Measurements from ENCODE around the gene ZNF574.

Gene ZNF574

GRCh38 chr19:42111811-42112210 lies 35.8 kb downstream of the ZNF574 start:
- Histone ChIP-seq H3K4me1 (ENCODE audit: insufficient read depth, poor library complexity, severe bottlenecking) (peaks cover 38% of the 10 kb centered on the region), H3K9me3 (ENCODE audit: severe bottlenecking) (no peaks in the 10 kb centered on the region), H3K36me3 (ENCODE audit: low read depth) (no peaks in the 10 kb centered on the region), H3K27ac (ENCODE audit: poor library complexity, severe bottlenecking) (peak overlapping the region; percentile 96), H3K27me3 (ENCODE audit: insufficient read depth, poor library complexity, severe bottlenecking) (no peaks in the 10 kb centered on the region), H3K4me3 (ENCODE audit: severe bottlenecking) (no peak overlapping the region)
- ATAC-seq (ENCODE audit: low read depth) (peak; percentile 31), DNase-seq (ENCODE audit: low spot score) (no peak)
- TF ChIP-seq CTCF (IDR thresholded peaks at IDR 0.05; ENCODE audit: poor library complexity, severe bottlenecking) = no peak

GRCh38 chr19:42113641-42114348 lies 37.8 kb downstream of the ZNF574 start:
- Histone ChIP-seq H3K27me3 (ENCODE audit: insufficient read depth, poor library complexity, severe bottlenecking) (no peaks in the 10 kb centered on the region), H3K4me3 (ENCODE audit: severe bottlenecking) (no peak overlapping the region), H3K27ac (ENCODE audit: poor library complexity, severe bottlenecking) (peak overlapping the region; percentile 96), H3K4me1 (ENCODE audit: insufficient read depth, poor library complexity, severe bottlenecking) (peaks cover 38% of the 10 kb centered on the region), H3K9me3 (ENCODE audit: severe bottlenecking) (no peaks in the 10 kb centered on the region), H3K36me3 (ENCODE audit: low read depth) (no peaks in the 10 kb centered on the region)
- DNase-seq (ENCODE audit: low spot score) (peak; percentile 91), ATAC-seq (ENCODE audit: low read depth) (peak; percentile 96)
- TF ChIP-seq CTCF (IDR thresholded peaks at IDR 0.05; ENCODE audit: poor library complexity, severe bottlenecking) = peak; percentile 42

DNA sequence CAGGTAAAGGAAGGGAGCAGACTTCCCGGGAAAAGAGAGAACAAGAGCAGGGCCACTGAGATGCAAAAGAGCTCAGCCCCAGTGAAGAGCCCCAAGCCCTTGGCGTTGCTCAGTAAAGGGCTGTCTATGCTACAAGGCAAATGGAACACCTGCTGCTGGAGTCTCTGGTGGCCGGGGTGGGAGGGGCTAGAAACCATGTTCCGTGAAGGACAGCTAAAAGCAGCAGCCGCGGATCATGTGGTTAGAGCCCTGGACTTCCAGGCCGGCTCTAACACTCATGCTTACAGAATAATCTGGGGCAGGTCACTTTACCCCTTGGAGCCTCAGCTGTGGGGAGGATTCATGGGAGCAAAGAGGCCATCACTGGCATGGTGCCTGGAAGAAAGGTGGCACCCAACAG lies 38.4 kb downstream of the ZNF574 start:
- no peak for DNase-seq (ENCODE audit: low spot score)
- Histone ChIP-seq H3K27ac (ENCODE audit: poor library complexity, severe bottlenecking) (peak overlapping the region; percentile 96), H3K4me3 (ENCODE audit: severe bottlenecking) (no peak overlapping the region)

GRCh38 chr19:42115219-42115618 lies 39.3 kb downstream of the ZNF574 start:
- ATAC-seq (ENCODE audit: low read depth) = no peak
- Histone ChIP-seq H3K27ac (ENCODE audit: poor library complexity, severe bottlenecking) (peak overlapping the region; percentile 96), H3K4me3 (ENCODE audit: severe bottlenecking) (no peak overlapping the region)

More for the DNA sequence above, 38.4 kb downstream of the ZNF574 start:
- no peaks in the 10 kb centered on the region for H3K9me3 ChIP-seq (ENCODE audit: severe bottlenecking)
- H3K36me3 ChIP-seq (ENCODE audit: low read depth) = no peaks in the 10 kb centered on the region
- no peak for TF ChIP-seq CTCF (IDR thresholded peaks at IDR 0.05; ENCODE audit: poor library complexity, severe bottlenecking)
- H3K4me1 ChIP-seq (ENCODE audit: insufficient read depth, poor library complexity, severe bottlenecking) = peaks cover 38% of the 10 kb centered on the region
- ATAC-seq (ENCODE audit: low read depth) = no peak
- no peaks in the 10 kb centered on the region for H3K27me3 ChIP-seq (ENCODE audit: insufficient read depth, poor library complexity, severe bottlenecking)

More at GRCh38 chr19:42115219-42115618, 39.3 kb downstream of the ZNF574 start:
- no peak for DNase-seq (ENCODE audit: low spot score)
- H3K9me3 ChIP-seq (ENCODE audit: severe bottlenecking) = no peaks in the 10 kb centered on the region
- TF ChIP-seq CTCF (IDR thresholded peaks at IDR 0.05; ENCODE audit: poor library complexity, severe bottlenecking) = no peak
- H3K36me3 ChIP-seq (ENCODE audit: low read depth) = no peaks in the 10 kb centered on the region
- H3K4me1 ChIP-seq (ENCODE audit: insufficient read depth, poor library complexity, severe bottlenecking) = peaks cover 38% of the 10 kb centered on the region
- no peaks in the 10 kb centered on the region for H3K27me3 ChIP-seq (ENCODE audit: insufficient read depth, poor library complexity, severe bottlenecking)

All from RWPE2 (cell line).